MM.1S (cell line): Measurements from ENCODE around the gene GPATCH2.

Experiments used
- DNase-seq: peaks from one replicate; pipeline ENCODE4 v3.0.0-alpha.2; 2015
- H2AFZ ChIP-seq: fragments of 300-600 bp; sonication (generic); 2 replicates; pipeline ENCODE4 v1.6.0; 2016; ENCODE audit warnings: antibody characterized with exemption, low read length
- H3F3A ChIP-seq: fragments of 300-600 bp; sonication (generic); 2 replicates; pipeline ENCODE4 v1.6.1; 2016; ENCODE audit warnings: mild to moderate bottlenecking, antibody characterized with exemption, low read length, moderate library complexity, mixed read lengths; ENCODE audit not compliant: insufficient read depth
- H3K27ac ChIP-seq: fragments of 300-600 bp; sonication (generic); 2 replicates; pipeline ENCODE4 v1.5.1; 2016; ENCODE audit warnings: mild to moderate bottlenecking, low read length
- H3K27me3 ChIP-seq: fragments of 300-600 bp; sonication (generic); replicated peaks from 2 replicates; pipeline ENCODE4 v1.6.0; 2016; ENCODE audit warnings: low read length; ENCODE audit not compliant: insufficient read depth
- H3K36me3 ChIP-seq: fragments of 300-600 bp; sonication (generic); replicated peaks from 2 replicates; pipeline ENCODE4 v1.6.1; 2016; ENCODE audit warnings: mild to moderate bottlenecking, low read length, mixed read lengths; ENCODE audit not compliant: insufficient read depth
- H3K4me1 ChIP-seq: fragments of 300-600 bp; sonication (generic); 2 replicates; pipeline ENCODE4 v1.6.1; 2016; ENCODE audit warnings: low read length, mixed read lengths
- H3K4me2 ChIP-seq: fragments of 300-600 bp; sonication (generic); 2 replicates; pipeline ENCODE4 v1.6.0; 2016; ENCODE audit warnings: low read depth, low read length
- H3K4me3 ChIP-seq: fragments of 300-600 bp; sonication (generic); 2 replicates; pipeline ENCODE4 v1.5.1; 2016; ENCODE audit warnings: low read length, mixed read lengths
- H3K79me2 ChIP-seq: fragments of 300-600 bp; sonication (generic); 2 replicates; pipeline ENCODE4 v1.6.1; 2016; ENCODE audit warnings: mixed run types, low read length, mixed read lengths
- H3K9ac ChIP-seq: fragments of 300-600 bp; sonication (generic); 2 replicates; pipeline ENCODE4 v1.6.1; 2016; ENCODE audit warnings: low read length, mixed read lengths
- H3K9me2 ChIP-seq: fragments of 300-600 bp; sonication (generic); replicated peaks from 2 replicates; pipeline ENCODE4 v1.6.1; 2016; ENCODE audit warnings: mild to moderate bottlenecking, low read length, mixed read lengths; ENCODE audit not compliant: insufficient read depth
- H3K9me3 ChIP-seq: fragments of 300-600 bp; sonication (generic); replicated peaks from 2 replicates; pipeline ENCODE4 v1.6.1; 2016; ENCODE audit warnings: mild to moderate bottlenecking, low read length, mixed read lengths; ENCODE audit not compliant: insufficient read depth
- H4K20me1 ChIP-seq: fragments of 300-600 bp; sonication (generic); 2 replicates; pipeline ENCODE4 v1.6.1; 2016; ENCODE audit warnings: mild to moderate bottlenecking, low read length, moderate library complexity, mixed read lengths; ENCODE audit not compliant: insufficient read depth
- EZH2 ChIP-seq: fragments of 300-600 bp; sonication (generic); optimal IDR thresholded peaks from 2 replicates; pipeline ENCODE3; 2017; ENCODE audit warnings: low read depth, mild to moderate bottlenecking, antibody characterized with exemption, low read length, mixed read lengths
- EZH2phosphoT487 ChIP-seq: fragments of 300-600 bp; sonication (generic); IDR thresholded peaks from 2 replicates; pipeline ENCODE4 v1.6.1; 2018; ENCODE audit warnings: antibody characterized with exemption, low read length
- TF ChIP-seq, protein P1 (sequence below): fragments of 300-600 bp; sonication (generic); IDR thresholded peaks from 2 replicates; pipeline ENCODE4 v1.5.1; 2016; ENCODE audit warnings: antibody characterized with exemption, low read length, mixed read lengths

The GPATCH2 gene

DNA sequence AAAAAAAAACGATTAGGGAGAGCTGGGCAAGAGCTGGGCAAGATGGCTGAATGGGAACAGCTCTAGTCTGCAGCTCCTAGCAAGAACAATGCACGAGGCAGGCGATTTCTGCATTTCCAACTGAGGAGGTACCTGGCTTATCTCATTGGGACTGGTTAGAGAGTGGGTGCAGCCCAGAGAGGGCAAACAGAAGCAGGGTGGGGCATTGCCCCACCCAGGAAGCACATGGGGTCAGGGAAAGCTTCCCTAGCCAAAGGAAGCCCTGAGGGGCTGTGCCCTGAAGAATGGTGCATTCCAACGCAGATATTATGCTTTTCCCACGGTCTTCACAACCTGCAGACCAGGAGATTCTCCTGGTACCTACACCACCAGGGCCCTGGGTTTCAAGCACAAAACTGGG lies 251.6 kb downstream of the GPATCH2 start:
- Histone ChIP-seq H3K4me2 (no peak overlapping the region), H3K9me3 (no peaks in the 10 kb centered on the region), H3K36me3 (no peaks in the 10 kb centered on the region), H3K9ac (no peak overlapping the region), H3K27ac (no peak overlapping the region), H3K79me2 (no peaks in the 10 kb centered on the region), H3K4me3 (no peak overlapping the region), H2AFZ (no peak overlapping the region), H3F3A (no peaks in the 10 kb centered on the region), H4K20me1 (no peaks in the 10 kb centered on the region), H3K4me1 (no peaks in the 10 kb centered on the region), H3K9me2 (no peaks in the 10 kb centered on the region), H3K27me3 (no peaks in the 10 kb centered on the region)
- no peak for TF ChIP-seq EZH2
- no peak for TF ChIP-seq EZH2phosphoT487
- TF ChIP-seq, protein P1, sequence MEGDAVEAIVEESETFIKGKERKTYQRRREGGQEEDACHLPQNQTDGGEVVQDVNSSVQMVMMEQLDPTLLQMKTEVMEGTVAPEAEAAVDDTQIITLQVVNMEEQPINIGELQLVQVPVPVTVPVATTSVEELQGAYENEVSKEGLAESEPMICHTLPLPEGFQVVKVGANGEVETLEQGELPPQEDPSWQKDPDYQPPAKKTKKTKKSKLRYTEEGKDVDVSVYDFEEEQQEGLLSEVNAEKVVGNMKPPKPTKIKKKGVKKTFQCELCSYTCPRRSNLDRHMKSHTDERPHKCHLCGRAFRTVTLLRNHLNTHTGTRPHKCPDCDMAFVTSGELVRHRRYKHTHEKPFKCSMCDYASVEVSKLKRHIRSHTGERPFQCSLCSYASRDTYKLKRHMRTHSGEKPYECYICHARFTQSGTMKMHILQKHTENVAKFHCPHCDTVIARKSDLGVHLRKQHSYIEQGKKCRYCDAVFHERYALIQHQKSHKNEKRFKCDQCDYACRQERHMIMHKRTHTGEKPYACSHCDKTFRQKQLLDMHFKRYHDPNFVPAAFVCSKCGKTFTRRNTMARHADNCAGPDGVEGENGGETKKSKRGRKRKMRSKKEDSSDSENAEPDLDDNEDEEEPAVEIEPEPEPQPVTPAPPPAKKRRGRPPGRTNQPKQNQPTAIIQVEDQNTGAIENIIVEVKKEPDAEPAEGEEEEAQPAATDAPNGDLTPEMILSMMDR: no peak
- DNase-seq: no peak
